GM19438 (cell line): ENCODE data around the gene C19orf38.
"Not testable (repeated sequence)": the region's sequence is repeated elsewhere in the genome, so short reads cannot be mapped to it uniquely, and the experiment has no call there.

ENCODE experiments used
- ATAC-seq: cut with Tn5 transposase; IDR thresholded peaks from one replicate; pipeline ENCODE4 v1.9.1; 2021; ENCODE audit warnings: low read depth; ENCODE audit not compliant: unreplicated experiment

Gene C19orf38

GRCh38 chr19:10871711-10872545 is 23.7 kb downstream of the C19orf38 start:
- no peak for ATAC-seq

GRCh38 chr19:10872546-10873107 is 24.4 kb downstream of the C19orf38 start:
- no peak for ATAC-seq

GRCh38 chr19:10874024-10874423 is 25.8 kb downstream of the C19orf38 start:
- ATAC-seq, result no peak

- peak; percentile 58 for ATAC-seq
Observed at GRCh38 chr19:10876459-10877240, 28.4 kb downstream of the C19orf38 start.

- ATAC-seq, result not testable (repeated sequence)
Observed at GRCh38 chr19:10877608-10878007, 29.4 kb downstream of the C19orf38 start.

GRCh38 chr19:10878253-10878652 is 30.0 kb downstream of the C19orf38 start:
- ATAC-seq, result no peak

GRCh38 chr19:10881403-10882107 is 33.3 kb downstream of the C19orf38 start:
- no peak for ATAC-seq

- ATAC-seq, result no peak
Observed at GRCh38 chr19:10882108-10882457, 33.9 kb downstream of the C19orf38 start.

- no peak for ATAC-seq
Observed at GRCh38 chr19:10884274-10884673, 36.1 kb downstream of the C19orf38 start.

- no peak for ATAC-seq
Observed at GRCh38 chr19:10885201-10886169, 37.3 kb downstream of the C19orf38 start.

- no peak for ATAC-seq
Observed at GRCh38 chr19:10887616-10888367, 39.6 kb downstream of the C19orf38 start.

- ATAC-seq, result no peak
Observed at GRCh38 chr19:10888421-10888866, 40.2 kb downstream of the C19orf38 start.

- no peak for ATAC-seq
Observed at GRCh38 chr19:10889880-10890279, 41.7 kb downstream of the C19orf38 start.

GRCh38 chr19:10891405-10892086 is 43.3 kb downstream of the C19orf38 start:
- ATAC-seq, result no peak

GRCh38 chr19:10892256-10892655 is 44.0 kb downstream of the C19orf38 start:
- no peak for ATAC-seq

GRCh38 chr19:10894911-10895213 is 46.6 kb downstream of the C19orf38 start:
- ATAC-seq, result no peak

- ATAC-seq, result no peak
Observed at GRCh38 chr19:10895363-10895762, 47.1 kb downstream of the C19orf38 start.

GRCh38 chr19:10895920-10896319 is 47.7 kb downstream of the C19orf38 start:
- no peak for ATAC-seq
